ENCODE data around the gene HDAC4.

The HDAC4 gene

GRCh38 chr2:239289545-239289944 is 111.3 kb downstream of the HDAC4 start:
- no peak for DNase-seq (ENCODE audit: low spot score)
- in situ Hi-C loops (cut with MboI; ENCODE audit: low pct_unique_long_range_greater_than_20kb, low sequenced_read_pairs, unreplicated experiment): no loop called here
- no peak for TF ChIP-seq CTCF (IDR thresholded peaks at IDR 0.05; ENCODE audit: extremely low read depth, insufficient read depth, missing control alignments)

GRCh38 chr2:239288951-239289511 is 111.8 kb downstream of the HDAC4 start:
- peak; percentile 82 for DNase-seq (ENCODE audit: low spot score)
- in situ Hi-C loops (cut with MboI; ENCODE audit: low pct_unique_long_range_greater_than_20kb, low sequenced_read_pairs, unreplicated experiment): no loop called here
- no peak for TF ChIP-seq CTCF (IDR thresholded peaks at IDR 0.05; ENCODE audit: extremely low read depth, insufficient read depth, missing control alignments)

- no peak for TF ChIP-seq CTCF (IDR thresholded peaks at IDR 0.05; ENCODE audit: extremely low read depth, insufficient read depth, missing control alignments)
- in situ Hi-C loops (cut with MboI; ENCODE audit: low pct_unique_long_range_greater_than_20kb, low sequenced_read_pairs, unreplicated experiment): no loop called here
- DNase-seq (ENCODE audit: low spot score): no peak
Measured at GRCh38 chr2:239288237-239288636, 112.6 kb downstream of the HDAC4 start.

- in situ Hi-C loops (cut with MboI; ENCODE audit: low pct_unique_long_range_greater_than_20kb, low sequenced_read_pairs, unreplicated experiment): no loop called here
- TF ChIP-seq CTCF (IDR thresholded peaks at IDR 0.05; ENCODE audit: extremely low read depth, insufficient read depth, missing control alignments): no peak
- DNase-seq (ENCODE audit: low spot score): no peak
Measured at GRCh38 chr2:239287461-239287860, 113.4 kb downstream of the HDAC4 start.

GRCh38 chr2:239286901-239287300 is 113.9 kb downstream of the HDAC4 start:
- TF ChIP-seq CTCF (IDR thresholded peaks at IDR 0.05; ENCODE audit: extremely low read depth, insufficient read depth, missing control alignments): no peak
- DNase-seq (ENCODE audit: low spot score): no peak
- in situ Hi-C loops (cut with MboI; ENCODE audit: low pct_unique_long_range_greater_than_20kb, low sequenced_read_pairs, unreplicated experiment): no loop called here

- in situ Hi-C loops (cut with MboI; ENCODE audit: low pct_unique_long_range_greater_than_20kb, low sequenced_read_pairs, unreplicated experiment): no loop called here
- TF ChIP-seq CTCF (IDR thresholded peaks at IDR 0.05; ENCODE audit: extremely low read depth, insufficient read depth, missing control alignments): no peak
- DNase-seq (ENCODE audit: low spot score): peak; percentile 62
Measured at GRCh38 chr2:239285932-239286230, 114.9 kb downstream of the HDAC4 start.

Data from GM13977 (cell line).